Measurements from ENCODE around the gene TGFBR2.

DNA sequence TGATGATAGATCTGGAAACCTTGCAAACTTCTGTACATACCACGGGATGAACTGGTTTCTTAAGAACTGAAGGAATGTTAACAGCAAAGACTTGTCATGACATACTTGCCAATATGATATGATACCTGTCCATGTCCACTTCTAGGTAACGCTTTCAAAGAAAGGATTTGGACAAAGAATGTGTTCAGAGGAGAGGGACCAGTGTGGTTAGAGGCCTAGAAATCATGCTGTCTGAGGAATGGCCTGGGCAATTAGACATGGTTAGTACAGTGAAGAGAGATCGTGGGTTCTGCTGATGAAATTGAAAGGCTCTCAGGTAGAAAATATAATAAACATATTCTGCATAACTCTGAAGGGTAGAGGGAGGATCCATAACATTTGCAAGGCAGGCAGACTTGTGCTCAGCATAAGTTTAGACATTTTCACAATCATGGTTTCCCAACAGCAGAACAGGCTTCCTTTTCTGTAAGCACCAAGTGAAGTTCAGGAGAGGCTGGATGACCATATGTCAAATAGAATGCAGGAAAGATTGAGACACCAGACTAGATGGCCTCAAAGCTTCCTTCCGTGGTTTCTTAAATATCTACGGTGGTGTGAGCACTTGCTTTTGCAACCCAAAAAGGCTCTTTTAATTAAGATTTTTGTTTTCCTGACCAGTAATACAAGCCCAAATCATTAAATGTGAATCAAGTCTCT lies 39.9 kb downstream of the TGFBR2 start:
- no peak for TF ChIP-seq USF1 (IDR thresholded peaks at IDR 0.05)
- TF ChIP-seq, protein P1, sequence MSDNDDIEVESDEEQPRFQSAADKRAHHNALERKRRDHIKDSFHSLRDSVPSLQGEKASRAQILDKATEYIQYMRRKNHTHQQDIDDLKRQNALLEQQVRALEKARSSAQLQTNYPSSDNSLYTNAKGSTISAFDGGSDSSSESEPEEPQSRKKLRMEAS (IDR thresholded peaks at IDR 0.05) = no peak
- no peak for TF ChIP-seq EGR1 (IDR thresholded peaks at IDR 0.05)
- TF ChIP-seq, protein P2, sequence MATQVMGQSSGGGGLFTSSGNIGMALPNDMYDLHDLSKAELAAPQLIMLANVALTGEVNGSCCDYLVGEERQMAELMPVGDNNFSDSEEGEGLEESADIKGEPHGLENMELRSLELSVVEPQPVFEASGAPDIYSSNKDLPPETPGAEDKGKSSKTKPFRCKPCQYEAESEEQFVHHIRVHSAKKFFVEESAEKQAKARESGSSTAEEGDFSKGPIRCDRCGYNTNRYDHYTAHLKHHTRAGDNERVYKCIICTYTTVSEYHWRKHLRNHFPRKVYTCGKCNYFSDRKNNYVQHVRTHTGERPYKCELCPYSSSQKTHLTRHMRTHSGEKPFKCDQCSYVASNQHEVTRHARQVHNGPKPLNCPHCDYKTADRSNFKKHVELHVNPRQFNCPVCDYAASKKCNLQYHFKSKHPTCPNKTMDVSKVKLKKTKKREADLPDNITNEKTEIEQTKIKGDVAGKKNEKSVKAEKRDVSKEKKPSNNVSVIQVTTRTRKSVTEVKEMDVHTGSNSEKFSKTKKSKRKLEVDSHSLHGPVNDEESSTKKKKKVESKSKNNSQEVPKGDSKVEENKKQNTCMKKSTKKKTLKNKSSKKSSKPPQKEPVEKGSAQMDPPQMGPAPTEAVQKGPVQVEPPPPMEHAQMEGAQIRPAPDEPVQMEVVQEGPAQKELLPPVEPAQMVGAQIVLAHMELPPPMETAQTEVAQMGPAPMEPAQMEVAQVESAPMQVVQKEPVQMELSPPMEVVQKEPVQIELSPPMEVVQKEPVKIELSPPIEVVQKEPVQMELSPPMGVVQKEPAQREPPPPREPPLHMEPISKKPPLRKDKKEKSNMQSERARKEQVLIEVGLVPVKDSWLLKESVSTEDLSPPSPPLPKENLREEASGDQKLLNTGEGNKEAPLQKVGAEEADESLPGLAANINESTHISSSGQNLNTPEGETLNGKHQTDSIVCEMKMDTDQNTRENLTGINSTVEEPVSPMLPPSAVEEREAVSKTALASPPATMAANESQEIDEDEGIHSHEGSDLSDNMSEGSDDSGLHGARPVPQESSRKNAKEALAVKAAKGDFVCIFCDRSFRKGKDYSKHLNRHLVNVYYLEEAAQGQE (IDR thresholded peaks at IDR 0.05; ENCODE audit: low read depth) = no peak
- no peak for TF ChIP-seq CREB1 (IDR thresholded peaks at IDR 0.05; ENCODE audit: low read depth)
- no peak for TF ChIP-seq RAD21 (IDR thresholded peaks at IDR 0.05; ENCODE audit: low read depth)
- TF ChIP-seq ZBTB7A (IDR thresholded peaks at IDR 0.05; ENCODE audit: low read depth) = no peak
- no peak for TF ChIP-seq YY1 (IDR thresholded peaks at IDR 0.05; ENCODE audit: low read depth)
- no peak for TF ChIP-seq TAF1 (IDR thresholded peaks at IDR 0.05; ENCODE audit: low read depth)
